Stimulated activated CD4-positive, alpha-beta T cell treated with anti-CD3 and anti-CD28 coated beads, TNF-alpha, amount 100 ng/mL, for 1 hour (primary cell): ENCODE measurements around the gene IGSF9B.

Experiments
- DNase-seq, 3 donors: peaks; one replicate each; pipeline ENCODE4 v3.0.0-alpha.2; 2020; ENCODE audit warnings: low read depth in 3 of 3, low spot score in 1 of 3

IGSF9B gene

GRCh38 chr11:133938166-133938565 is 18.6 kb downstream of the IGSF9B start:
- no peak for DNase-seq

- DNase-seq: no peak
Observed at GRCh38 chr11:133937468-133937867, 19.3 kb downstream of the IGSF9B start.

GRCh38 chr11:133937015-133937414 is 19.8 kb downstream of the IGSF9B start:
- no peak for DNase-seq

- no peak for DNase-seq
Observed at GRCh38 chr11:133936592-133936991, 20.2 kb downstream of the IGSF9B start.

GRCh38 chr11:133936136-133936535 is 20.6 kb downstream of the IGSF9B start:
- no peak for DNase-seq

GRCh38 chr11:133935551-133935910 is 21.2 kb downstream of the IGSF9B start:
- no peak for DNase-seq

- DNase-seq: no peak
Observed at GRCh38 chr11:133934599-133935550, 21.9 kb downstream of the IGSF9B start.

GRCh38 chr11:133934096-133934495 is 22.7 kb downstream of the IGSF9B start:
- no peak for DNase-seq

- no peak for DNase-seq
Observed at GRCh38 chr11:133931449-133932060, 25.2 kb downstream of the IGSF9B start.

- no peak for DNase-seq
Observed at GRCh38 chr11:133930767-133931448, 25.9 kb downstream of the IGSF9B start.

- no peak for DNase-seq
Observed at GRCh38 chr11:133930053-133930766, 26.6 kb downstream of the IGSF9B start.

GRCh38 chr11:133929401-133930052 is 27.2 kb downstream of the IGSF9B start:
- no peak for DNase-seq

- peak in 1 of 3 donors; percentile 33 for DNase-seq
Observed at GRCh38 chr11:133928628-133929059, 28.1 kb downstream of the IGSF9B start.

- DNase-seq: peak in 2 of 3 donors; percentile 48 to 56
Observed at GRCh38 chr11:133927690-133928627, 28.8 kb downstream of the IGSF9B start.

- DNase-seq: no peak
Observed at GRCh38 chr11:133926466-133927246, 30.1 kb downstream of the IGSF9B start.

- no peak for DNase-seq
Observed at GRCh38 chr11:133925756-133926155, 31.0 kb downstream of the IGSF9B start.

- no peak for DNase-seq
Observed at GRCh38 chr11:133924661-133925060, 32.1 kb downstream of the IGSF9B start.

GRCh38 chr11:133922078-133922870 is 34.5 kb downstream of the IGSF9B start:
- no peak for DNase-seq
